SH-SY5Y (cell line): ENCODE results near the gene CLEC2L.

Experiments
- GATA2 ChIP-seq: IDR thresholded peaks from 2 replicates; pipeline ENCODE4 v1.6.1; 2011; ENCODE audit warnings: mild to moderate bottlenecking, low read depth, low read length
- GATA3 ChIP-seq: IDR thresholded peaks from 2 replicates; pipeline ENCODE4 v1.6.1; 2011; ENCODE audit warnings: low read depth, mild to moderate bottlenecking, low read length, moderate library complexity

GRCh38 chr7:139557857-139558581, 34.5 kb downstream of the CLEC2L start:
- no peak for TF ChIP-seq GATA3
- TF ChIP-seq GATA2 = no peak
